ENCODE results near the gene SLC39A2.

- TF ChIP-seq CTCF (IDR thresholded peaks at IDR 0.05; ENCODE audit: extremely low read depth in 1 of 2, insufficient read depth in 1 of 2, low read depth in 1 of 2, low read length in 2 of 2) (no peak), EZH2 (IDR thresholded peaks at IDR 0.05; ENCODE audit: borderline replicate concordance, low read depth, low read length, severe bottlenecking) (no peak), POLR2A (IDR thresholded peaks at IDR 0.05; ENCODE audit: low read depth, low read length) (no peak), JUN (IDR thresholded peaks at IDR 0.05; ENCODE audit: borderline replicate concordance, insufficient read depth, insufficient read length, low read depth) (no peak), MAX (IDR thresholded peaks at IDR 0.05; ENCODE audit: insufficient read depth, insufficient read length) (no peak), POLR2AphosphoS5 (IDR thresholded peaks at IDR 0.05; ENCODE audit: insufficient read depth, low read depth, low read length) (no peak), FOS (IDR thresholded peaks at IDR 0.05; ENCODE audit: borderline replicate concordance, insufficient read depth, low read length) (no peak), GATA2 (IDR thresholded peaks at IDR 0.05; ENCODE audit: insufficient read depth, insufficient read length, low read depth, low read length) (no peak), MYC (IDR thresholded peaks at IDR 0.05; ENCODE audit: low read depth, low read length) (no peak)
Measured at GRCh38 chr14:20998139-20998538, 954 bp upstream of the SLC39A2 start.
